Esophagus muscularis mucosa (tissue), 4 donors: ENCODE data around the gene IPCEF1. TPM values are rescaled to one million over a fixed set of nuclear protein-coding genes. Genes with fewer than 3 reads are reported as not detected.
"Not testable (repeated sequence)": the region's sequence is repeated elsewhere in the genome, so short reads cannot be mapped to it uniquely, and the experiment has no call there.

Source experiments
- DNase-seq: peaks from one replicate; pipeline ENCODE4 v3.0.0-alpha.2; 2017; ENCODE audit errors: extremely low spot score
- H3K27ac ChIP-seq, 4 donors: fragments of 200-600 bp; sonication (generic); replicated peaks in 1 of 4; 1 replicate in 3 of 4; 2 replicates in 1 of 4; pipeline ENCODE4 v1.5.1; 2016 to 2019; ENCODE audit warnings: mild to moderate bottlenecking in 1 of 4
- H3K27me3 ChIP-seq, 4 donors: fragments of 200-600 bp; sonication (generic); one replicate each; pipeline versions ENCODE4 v1.5.1 to v1.6.0; 2016 to 2019
- H3K36me3 ChIP-seq, 4 donors: fragments of 200-600 bp; sonication (generic); one replicate each; pipeline ENCODE4 v1.5.1; 2016 to 2019
- H3K4me1 ChIP-seq, 4 donors: fragments of 200-600 bp; sonication (generic); one replicate each; pipeline ENCODE4 v1.5.1; 2016 to 2019
- H3K4me3 ChIP-seq, 4 donors: fragments of 200-600 bp; sonication (generic); 1 replicate in 2 of 4; 2 replicates in 2 of 4; pipeline ENCODE4 v1.5.1; 2016 to 2019; ENCODE audit warnings: mild to moderate bottlenecking in 4 of 4, moderate library complexity in 1 of 4
- H3K9me3 ChIP-seq, 4 donors: fragments of 200-600 bp; sonication (generic); 1 replicate in 3 of 4; 2 replicates in 1 of 4; pipeline ENCODE4 v1.5.1; 2016 to 2019
- CTCF ChIP-seq, 3 experiments: fragments of 200-600 bp in 2 of 3; fragments of 450-650 bp in 1 of 3; sonication (generic) in 2 of 3; IDR thresholded peaks; one replicate each; pipeline ENCODE4 v1.5.1; 2017 to 2019; ENCODE audit warnings: antibody characterized with exemption in 3 of 3, mild to moderate bottlenecking in 2 of 3, moderate library complexity in 1 of 3
- EP300 ChIP-seq: sonication (generic); formaldehyde crosslinking; IDR thresholded peaks from one replicate; pipeline ENCODE4 v1.6.1; 2017; ENCODE audit warnings: antibody characterized with exemption
- POLR2A ChIP-seq: fragments of 450-650 bp; IDR thresholded peaks from one replicate; pipeline ENCODE4 v1.6.1; 2017; ENCODE audit warnings: antibody characterized with exemption, moderate library complexity, mild to moderate bottlenecking, low read depth
- POLR2AphosphoS5 ChIP-seq, 2 donors: sonication (generic); formaldehyde crosslinking; IDR thresholded peaks; one replicate each; pipeline ENCODE4 v1.6.1; 2017; ENCODE audit warnings: antibody characterized with exemption in 2 of 2
- WGBS: methylation state at CpG from one replicate; pipeline ENCODE4 v1.1.5; 2018; 5-methylcytosine and 5-hydroxymethylcytosine counted together
- intact Hi-C: fragments of 100-400 bp; cut with DNase I; formaldehyde crosslinking; loops from one replicate; pipeline ENCODE4 v1.15.1; 2023
- total RNA-seq, 4 donors: library from RNA; depleted of rRNA; stranded (reverse); fragments of >200 nt; gene quantifications; one replicate each; pipeline versions ENCODE4 v1.1.0 to v1.2.1, GENCODE V29; 2016

IPCEF1 gene
- total RNA-seq, 4 donors from 2014 or later: 0.63 to 2.7 (median 1.2) TPM

GRCh38 chr6:154242617-154243357 lies 113.8 kb downstream of the IPCEF1 start:
- WGBS: 92% methylated on average over 13 of the region's 13 CpGs
- TF ChIP-seq POLR2AphosphoS5 (IDR thresholded peaks at IDR 0.05) (no peak), POLR2A (no peak), EP300 (no peak), CTCF (IDR thresholded peaks at IDR 0.05) (no peak)
- Histone ChIP-seq H3K9me3 (no peaks in the 10 kb centered on the region), H3K27ac (no peak overlapping the region), H3K27me3 (no peaks in the 10 kb centered on the region), H3K4me1 (peaks cover 0 to 3% (median 0%) of the 10 kb centered on the region in 4 donors), H3K36me3 (no peaks in the 10 kb centered on the region), H3K4me3 (no peak overlapping the region)
- DNase-seq: no peak
- intact Hi-C loops: no loop called here

- no peaks in the 10 kb centered on the region for H3K9me3 ChIP-seq
- no peak for DNase-seq
- H3K27me3 ChIP-seq: no peaks in the 10 kb centered on the region
- H3K27ac ChIP-seq: no peak overlapping the region
- H3K4me3 ChIP-seq: no peak overlapping the region
- no peaks in the 10 kb centered on the region for H3K36me3 ChIP-seq
- WGBS: 89% methylated on average over 8 of the region's 8 CpGs
- intact Hi-C loops: no loop called here
- H3K4me1 ChIP-seq: no peaks in the 10 kb centered on the region
- TF ChIP-seq EP300 (no peak), CTCF (IDR thresholded peaks at IDR 0.05) (no peak), POLR2AphosphoS5 (IDR thresholded peaks at IDR 0.05) (no peak), POLR2A (no peak)
Observed at GRCh38 chr6:154241581-154241980, 115.0 kb downstream of the IPCEF1 start.

- intact Hi-C loops, H3K27ac ChIP-seq, H3K4me1 ChIP-seq, H3K36me3 ChIP-seq, H3K4me3 ChIP-seq, DNase-seq, H3K27me3 ChIP-seq, H3K9me3 ChIP-seq: not testable (repeated sequence)
- 94% methylated on average over 11 of the region's 11 CpGs for WGBS
Observed at GRCh38 chr6:154241061-154241460, 115.5 kb downstream of the IPCEF1 start.

GRCh38 chr6:154239392-154239791 lies 117.2 kb downstream of the IPCEF1 start:
- H3K4me1 ChIP-seq: no peaks in the 10 kb centered on the region
- H3K9me3 ChIP-seq: no peaks in the 10 kb centered on the region
- no peaks in the 10 kb centered on the region for H3K27me3 ChIP-seq
- no peak for TF ChIP-seq POLR2A
- TF ChIP-seq EP300: no peak
- TF ChIP-seq POLR2AphosphoS5 (IDR thresholded peaks at IDR 0.05): no peak
- TF ChIP-seq CTCF (IDR thresholded peaks at IDR 0.05): no peak
- H3K27ac ChIP-seq: no peak overlapping the region
- intact Hi-C loops: no loop called here
- no peaks in the 10 kb centered on the region for H3K36me3 ChIP-seq
- H3K4me3 ChIP-seq: no peak overlapping the region
- DNase-seq: no peak
- 95% methylated on average over 7 of the region's 7 CpGs for WGBS

GRCh38 chr6:154238831-154239230 lies 117.8 kb downstream of the IPCEF1 start:
- TF ChIP-seq POLR2A: no peak
- TF ChIP-seq POLR2AphosphoS5 (IDR thresholded peaks at IDR 0.05): no peak
- no peak for TF ChIP-seq CTCF (IDR thresholded peaks at IDR 0.05)
- no peak for TF ChIP-seq EP300
- H3K4me3 ChIP-seq: no peak overlapping the region
- intact Hi-C loops: no loop called here
- WGBS: 79% methylated on average over 2 of the region's 2 CpGs
- no peaks in the 10 kb centered on the region for H3K36me3 ChIP-seq
- H3K4me1 ChIP-seq: no peaks in the 10 kb centered on the region
- no peak for DNase-seq
- no peak overlapping the region for H3K27ac ChIP-seq
- no peaks in the 10 kb centered on the region for H3K9me3 ChIP-seq
- H3K27me3 ChIP-seq: no peaks in the 10 kb centered on the region
